ENCODE data around the gene GPR160. TPM values are rescaled to one million over a fixed set of nuclear protein-coding genes. Genes with fewer than 3 reads are reported as not detected.

Gene GPR160
- total and polyA plus RNA-seq, 2 experiments from 2014 or later, result 39.4 to 55.7 TPM

DNA sequence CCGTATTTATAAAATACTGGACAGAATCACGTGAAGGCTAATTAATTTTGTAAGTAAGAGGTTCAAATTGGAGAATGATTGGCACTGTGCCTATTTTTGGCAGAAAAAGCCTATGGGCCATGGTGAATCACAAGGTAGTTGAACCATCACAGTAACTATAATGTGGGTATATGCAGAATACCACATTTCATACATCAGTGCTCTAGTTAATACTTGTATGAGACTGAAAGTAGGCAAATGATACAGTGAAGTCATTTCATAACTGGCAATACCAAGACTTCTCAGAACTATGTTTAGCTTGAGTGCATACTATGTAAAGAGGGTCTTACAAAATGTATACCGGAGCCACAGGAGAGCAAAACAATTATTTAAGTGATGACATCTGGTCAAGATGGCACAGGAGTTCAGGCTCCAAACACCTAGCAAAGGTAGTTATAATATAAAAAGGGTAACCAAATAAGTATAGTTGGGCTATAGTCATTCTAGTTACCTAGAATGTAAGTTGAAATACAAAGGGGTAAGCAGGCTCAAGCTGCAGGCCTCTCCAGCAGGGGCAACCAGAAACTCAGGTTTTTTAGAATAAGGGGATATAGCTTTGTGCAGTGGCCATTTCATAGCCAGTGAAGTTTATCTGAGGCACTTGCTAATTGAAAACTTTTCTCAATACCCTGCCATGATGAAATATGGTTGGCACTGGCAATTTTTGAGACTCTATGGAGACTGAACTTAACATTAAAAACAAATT is 19.1 kb downstream of the GPR160 start:
- H3K4me3 Mint-ChIP-seq, result no peak overlapping the region
- 0 out of 2 replicates have a peak overlapping the region, but pooled peaks have one; percentile 53 for H3K27ac ChIP-seq (ENCODE audit: low read depth)
- 0 out of 2 replicates have a peak overlapping the region, but pooled peaks have one; percentile 22 for H3K4me2 ChIP-seq
- H3K4me1 ChIP-seq (ENCODE audit: insufficient read depth), result peaks cover 44% of the 10 kb centered on the region
- H3K9me2 ChIP-seq (ENCODE audit: insufficient read depth), result no peaks in the 10 kb centered on the region
- peaks cover 50% of the 10 kb centered on the region for H3K4me1 Mint-ChIP-seq
- H3K27ac Mint-ChIP-seq, result peak overlapping the region; percentile 91
- H3K27me3 Mint-ChIP-seq (ENCODE audit: insufficient read depth, low read depth, poor library complexity), result no peaks in the 10 kb centered on the region
- H3K36me3 ChIP-seq (ENCODE audit: insufficient read depth), result no peaks in the 10 kb centered on the region
- H2AFZ ChIP-seq, result no peak overlapping the region
- peaks cover 10% of the 10 kb centered on the region for H3K36me3 Mint-ChIP-seq (ENCODE audit: low read depth)
- no peaks in the 10 kb centered on the region for H4K20me1 ChIP-seq (replicated peaks; ENCODE audit: insufficient read depth)
- peaks cover 9% of the 10 kb centered on the region; the same call in 1 of the 2 replicates for H3K79me2 ChIP-seq (replicated peaks; ENCODE audit: insufficient read depth)
- no peaks in the 10 kb centered on the region for H3K27me3 ChIP-seq (ENCODE audit: insufficient read depth)
- H3K4me3 ChIP-seq, result no peak overlapping the region
- ATAC-seq, result peak; percentile 26; the same call in 2 of the 3 replicates
- no peak for DNase-seq (ENCODE audit: low spot score)
- TF ChIP-seq CREB1 (CRISPR knock-in tag; IDR thresholded peaks at IDR 0.05; ENCODE audit: low read depth) (no peak), EZH2 (IDR thresholded peaks at IDR 0.05; ENCODE audit: low read depth, unreplicated experiment) (no peak), JUNB (IDR thresholded peaks at IDR 0.05; ENCODE audit: unreplicated experiment) (no peak), ZNF114 (CRISPR knock-in tag; IDR thresholded peaks at IDR 0.05) (no peak), STAT1 (IDR thresholded peaks at IDR 0.05; ENCODE audit: unreplicated experiment) (no peak), EZH2phosphoT487 (IDR thresholded peaks at IDR 0.05; ENCODE audit: unreplicated experiment) (no peak), POLR2AphosphoS5 (IDR thresholded peaks at IDR 0.05; ENCODE audit: low read depth) (no peak), NANOG (IDR thresholded peaks at IDR 0.05; ENCODE audit: borderline replicate concordance) (no peak), ZNF331 (CRISPR knock-in tag; IDR thresholded peaks at IDR 0.05; ENCODE audit: low read depth) (no peak)
- TF ChIP-seq, protein P1, sequence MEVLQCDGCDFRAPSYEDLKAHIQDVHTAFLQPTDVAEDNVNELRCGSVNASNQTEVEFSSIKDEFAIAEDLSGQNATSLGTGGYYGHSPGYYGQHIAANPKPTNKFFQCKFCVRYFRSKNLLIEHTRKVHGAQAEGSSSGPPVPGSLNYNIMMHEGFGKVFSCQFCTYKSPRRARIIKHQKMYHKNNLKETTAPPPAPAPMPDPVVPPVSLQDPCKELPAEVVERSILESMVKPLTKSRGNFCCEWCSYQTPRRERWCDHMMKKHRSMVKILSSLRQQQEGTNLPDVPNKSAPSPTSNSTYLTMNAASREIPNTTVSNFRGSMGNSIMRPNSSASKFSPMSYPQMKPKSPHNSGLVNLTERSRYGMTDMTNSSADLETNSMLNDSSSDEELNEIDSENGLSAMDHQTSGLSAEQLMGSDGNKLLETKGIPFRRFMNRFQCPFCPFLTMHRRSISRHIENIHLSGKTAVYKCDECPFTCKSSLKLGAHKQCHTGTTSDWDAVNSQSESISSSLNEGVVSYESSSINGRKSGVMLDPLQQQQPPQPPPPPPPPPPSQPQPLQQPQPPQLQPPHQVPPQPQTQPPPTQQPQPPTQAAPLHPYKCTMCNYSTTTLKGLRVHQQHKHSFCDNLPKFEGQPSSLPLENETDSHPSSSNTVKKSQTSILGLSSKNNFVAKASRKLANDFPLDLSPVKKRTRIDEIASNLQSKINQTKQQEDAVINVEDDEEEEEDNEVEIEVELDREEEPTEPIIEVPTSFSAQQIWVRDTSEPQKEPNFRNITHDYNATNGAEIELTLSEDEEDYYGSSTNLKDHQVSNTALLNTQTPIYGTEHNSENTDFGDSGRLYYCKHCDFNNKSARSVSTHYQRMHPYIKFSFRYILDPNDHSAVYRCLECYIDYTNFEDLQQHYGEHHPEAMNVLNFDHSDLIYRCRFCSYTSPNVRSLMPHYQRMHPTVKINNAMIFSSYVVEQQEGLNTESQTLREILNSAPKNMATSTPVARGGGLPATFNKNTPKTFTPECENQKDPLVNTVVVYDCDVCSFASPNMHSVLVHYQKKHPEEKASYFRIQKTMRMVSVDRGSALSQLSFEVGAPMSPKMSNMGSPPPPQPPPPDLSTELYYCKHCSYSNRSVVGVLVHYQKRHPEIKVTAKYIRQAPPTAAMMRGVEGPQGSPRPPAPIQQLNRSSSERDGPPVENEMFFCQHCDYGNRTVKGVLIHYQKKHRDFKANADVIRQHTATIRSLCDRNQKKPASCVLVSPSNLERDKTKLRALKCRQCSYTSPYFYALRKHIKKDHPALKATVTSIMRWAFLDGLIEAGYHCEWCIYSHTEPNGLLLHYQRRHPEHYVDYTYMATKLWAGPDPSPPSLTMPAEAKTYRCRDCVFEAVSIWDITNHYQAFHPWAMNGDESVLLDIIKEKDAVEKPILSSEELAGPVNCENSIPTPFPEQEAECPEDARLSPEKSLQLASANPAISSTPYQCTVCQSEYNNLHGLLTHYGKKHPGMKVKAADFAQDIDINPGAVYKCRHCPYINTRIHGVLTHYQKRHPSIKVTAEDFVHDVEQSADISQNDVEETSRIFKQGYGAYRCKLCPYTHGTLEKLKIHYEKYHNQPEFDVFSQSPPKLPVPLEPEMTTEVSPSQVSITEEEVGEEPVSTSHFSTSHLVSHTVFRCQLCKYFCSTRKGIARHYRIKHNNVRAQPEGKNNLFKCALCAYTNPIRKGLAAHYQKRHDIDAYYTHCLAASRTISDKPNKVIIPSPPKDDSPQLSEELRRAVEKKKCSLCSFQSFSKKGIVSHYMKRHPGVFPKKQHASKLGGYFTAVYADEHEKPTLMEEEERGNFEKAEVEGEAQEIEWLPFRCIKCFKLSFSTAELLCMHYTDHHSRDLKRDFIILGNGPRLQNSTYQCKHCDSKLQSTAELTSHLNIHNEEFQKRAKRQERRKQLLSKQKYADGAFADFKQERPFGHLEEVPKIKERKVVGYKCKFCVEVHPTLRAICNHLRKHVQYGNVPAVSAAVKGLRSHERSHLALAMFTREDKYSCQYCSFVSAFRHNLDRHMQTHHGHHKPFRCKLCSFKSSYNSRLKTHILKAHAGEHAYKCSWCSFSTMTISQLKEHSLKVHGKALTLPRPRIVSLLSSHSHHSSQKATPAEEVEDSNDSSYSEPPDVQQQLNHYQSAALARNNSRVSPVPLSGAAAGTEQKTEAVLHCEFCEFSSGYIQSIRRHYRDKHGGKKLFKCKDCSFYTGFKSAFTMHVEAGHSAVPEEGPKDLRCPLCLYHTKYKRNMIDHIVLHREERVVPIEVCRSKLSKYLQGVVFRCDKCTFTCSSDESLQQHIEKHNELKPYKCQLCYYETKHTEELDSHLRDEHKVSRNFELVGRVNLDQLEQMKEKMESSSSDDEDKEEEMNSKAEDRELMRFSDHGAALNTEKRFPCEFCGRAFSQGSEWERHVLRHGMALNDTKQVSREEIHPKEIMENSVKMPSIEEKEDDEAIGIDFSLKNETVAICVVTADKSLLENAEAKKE (CRISPR knock-in tag; IDR thresholded peaks at IDR 0.05), result no peak
- TF ChIP-seq, protein P2, sequence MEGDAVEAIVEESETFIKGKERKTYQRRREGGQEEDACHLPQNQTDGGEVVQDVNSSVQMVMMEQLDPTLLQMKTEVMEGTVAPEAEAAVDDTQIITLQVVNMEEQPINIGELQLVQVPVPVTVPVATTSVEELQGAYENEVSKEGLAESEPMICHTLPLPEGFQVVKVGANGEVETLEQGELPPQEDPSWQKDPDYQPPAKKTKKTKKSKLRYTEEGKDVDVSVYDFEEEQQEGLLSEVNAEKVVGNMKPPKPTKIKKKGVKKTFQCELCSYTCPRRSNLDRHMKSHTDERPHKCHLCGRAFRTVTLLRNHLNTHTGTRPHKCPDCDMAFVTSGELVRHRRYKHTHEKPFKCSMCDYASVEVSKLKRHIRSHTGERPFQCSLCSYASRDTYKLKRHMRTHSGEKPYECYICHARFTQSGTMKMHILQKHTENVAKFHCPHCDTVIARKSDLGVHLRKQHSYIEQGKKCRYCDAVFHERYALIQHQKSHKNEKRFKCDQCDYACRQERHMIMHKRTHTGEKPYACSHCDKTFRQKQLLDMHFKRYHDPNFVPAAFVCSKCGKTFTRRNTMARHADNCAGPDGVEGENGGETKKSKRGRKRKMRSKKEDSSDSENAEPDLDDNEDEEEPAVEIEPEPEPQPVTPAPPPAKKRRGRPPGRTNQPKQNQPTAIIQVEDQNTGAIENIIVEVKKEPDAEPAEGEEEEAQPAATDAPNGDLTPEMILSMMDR (conservative IDR thresholded peaks at IDR 0.05; ENCODE audit: low read depth in 2 of 2), result no peak
- TF ChIP-seq, protein P3, sequence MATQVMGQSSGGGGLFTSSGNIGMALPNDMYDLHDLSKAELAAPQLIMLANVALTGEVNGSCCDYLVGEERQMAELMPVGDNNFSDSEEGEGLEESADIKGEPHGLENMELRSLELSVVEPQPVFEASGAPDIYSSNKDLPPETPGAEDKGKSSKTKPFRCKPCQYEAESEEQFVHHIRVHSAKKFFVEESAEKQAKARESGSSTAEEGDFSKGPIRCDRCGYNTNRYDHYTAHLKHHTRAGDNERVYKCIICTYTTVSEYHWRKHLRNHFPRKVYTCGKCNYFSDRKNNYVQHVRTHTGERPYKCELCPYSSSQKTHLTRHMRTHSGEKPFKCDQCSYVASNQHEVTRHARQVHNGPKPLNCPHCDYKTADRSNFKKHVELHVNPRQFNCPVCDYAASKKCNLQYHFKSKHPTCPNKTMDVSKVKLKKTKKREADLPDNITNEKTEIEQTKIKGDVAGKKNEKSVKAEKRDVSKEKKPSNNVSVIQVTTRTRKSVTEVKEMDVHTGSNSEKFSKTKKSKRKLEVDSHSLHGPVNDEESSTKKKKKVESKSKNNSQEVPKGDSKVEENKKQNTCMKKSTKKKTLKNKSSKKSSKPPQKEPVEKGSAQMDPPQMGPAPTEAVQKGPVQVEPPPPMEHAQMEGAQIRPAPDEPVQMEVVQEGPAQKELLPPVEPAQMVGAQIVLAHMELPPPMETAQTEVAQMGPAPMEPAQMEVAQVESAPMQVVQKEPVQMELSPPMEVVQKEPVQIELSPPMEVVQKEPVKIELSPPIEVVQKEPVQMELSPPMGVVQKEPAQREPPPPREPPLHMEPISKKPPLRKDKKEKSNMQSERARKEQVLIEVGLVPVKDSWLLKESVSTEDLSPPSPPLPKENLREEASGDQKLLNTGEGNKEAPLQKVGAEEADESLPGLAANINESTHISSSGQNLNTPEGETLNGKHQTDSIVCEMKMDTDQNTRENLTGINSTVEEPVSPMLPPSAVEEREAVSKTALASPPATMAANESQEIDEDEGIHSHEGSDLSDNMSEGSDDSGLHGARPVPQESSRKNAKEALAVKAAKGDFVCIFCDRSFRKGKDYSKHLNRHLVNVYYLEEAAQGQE (IDR thresholded peaks at IDR 0.05; ENCODE audit: unreplicated experiment), result no peak
- TF ChIP-seq, protein P4, sequence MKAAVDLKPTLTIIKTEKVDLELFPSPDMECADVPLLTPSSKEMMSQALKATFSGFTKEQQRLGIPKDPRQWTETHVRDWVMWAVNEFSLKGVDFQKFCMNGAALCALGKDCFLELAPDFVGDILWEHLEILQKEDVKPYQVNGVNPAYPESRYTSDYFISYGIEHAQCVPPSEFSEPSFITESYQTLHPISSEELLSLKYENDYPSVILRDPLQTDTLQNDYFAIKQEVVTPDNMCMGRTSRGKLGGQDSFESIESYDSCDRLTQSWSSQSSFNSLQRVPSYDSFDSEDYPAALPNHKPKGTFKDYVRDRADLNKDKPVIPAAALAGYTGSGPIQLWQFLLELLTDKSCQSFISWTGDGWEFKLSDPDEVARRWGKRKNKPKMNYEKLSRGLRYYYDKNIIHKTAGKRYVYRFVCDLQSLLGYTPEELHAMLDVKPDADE (IDR thresholded peaks at IDR 0.05), result no peak
- no peaks in the 10 kb centered on the region for H3F3A ChIP-seq (replicated peaks; ENCODE audit: low read depth)
- H3K9me3 Mint-ChIP-seq, result no peaks in the 10 kb centered on the region

Data from GM23338 (cell line).